Hepatocyte (in vitro differentiated cells): ENCODE results near the gene CDCA3. TPM values are rescaled to one million over a fixed set of nuclear protein-coding genes. Genes with fewer than 3 reads are reported as not detected.

Source experiments
- DNase-seq: peaks from one replicate; pipeline ENCODE4 v3.0.0-alpha.2; 2016; ENCODE audit warnings: low spot score
- H2AFZ ChIP-seq: fragments of 200-600 bp; sonication (generic); 2 replicates; pipeline ENCODE4 v1.6.0; 2016; ENCODE audit warnings: antibody characterized with exemption, mild to moderate bottlenecking
- H3K27ac ChIP-seq: fragments of 200-600 bp; sonication (generic); 2 replicates; pipeline ENCODE4 v1.5.1; 2016; ENCODE audit warnings: mild to moderate bottlenecking
- H3K27me3 ChIP-seq: fragments of 200-600 bp; sonication (generic); 2 replicates; pipeline ENCODE4 v1.6.1; 2016
- H3K36me3 ChIP-seq: fragments of 200-600 bp; sonication (generic); replicated peaks from 2 replicates; pipeline ENCODE4 v1.5.1; 2016; ENCODE audit warnings: low read depth; ENCODE audit not compliant: insufficient read depth
- H3K4me1 ChIP-seq: fragments of 200-600 bp; sonication (generic); 2 replicates; pipeline ENCODE4 v1.5.1; 2016; ENCODE audit warnings: mild to moderate bottlenecking, moderate library complexity; ENCODE audit not compliant: insufficient read depth
- H3K4me2 ChIP-seq: fragments of 200-600 bp; sonication (generic); 2 replicates; pipeline ENCODE4 v1.6.0; 2016
- H3K4me3 ChIP-seq: fragments of 200-600 bp; sonication (generic); 2 replicates; pipeline ENCODE4 v1.5.1; 2016; ENCODE audit warnings: mild to moderate bottlenecking
- H3K79me2 ChIP-seq: fragments of 200-600 bp; sonication (generic); 2 replicates; pipeline ENCODE4 v1.6.0; 2017; ENCODE audit warnings: mild to moderate bottlenecking
- H3K9me2 ChIP-seq: fragments of 200-600 bp; sonication (generic); replicated peaks from 2 replicates; pipeline ENCODE4 v1.6.0; 2017; ENCODE audit warnings: mild to moderate bottlenecking; ENCODE audit not compliant: insufficient read depth
- H3K9me3 ChIP-seq: fragments of 200-600 bp; sonication (generic); 2 replicates; pipeline ENCODE4 v1.5.1; 2016; ENCODE audit warnings: low read depth, mild to moderate bottlenecking
- H4K20me1 ChIP-seq: fragments of 200-600 bp; sonication (generic); 2 replicates; pipeline ENCODE4 v1.6.0; 2016; ENCODE audit warnings: mild to moderate bottlenecking; ENCODE audit not compliant: insufficient read depth, poor library complexity, severe bottlenecking
- EZH2 ChIP-seq: fragments of 200-600 bp; sonication (generic); IDR thresholded peaks from 2 replicates; pipeline ENCODE4 v1.6.1; 2016; ENCODE audit warnings: antibody characterized with exemption, mild to moderate bottlenecking, borderline replicate concordance
- EZH2phosphoT487 ChIP-seq: fragments of 200-600 bp; sonication (generic); IDR thresholded peaks from one replicate; pipeline ENCODE4 v1.6.1; 2018; ENCODE audit warnings: antibody characterized with exemption, mild to moderate bottlenecking, low read depth, moderate library complexity; ENCODE audit not compliant: unreplicated experiment, severe bottlenecking
- WGBS: methylation state at CpG from one replicate; pipeline ENCODE4 v1.1.6; 2016; ENCODE audit warnings: low lambda C conversion rate; ENCODE audit errors: missing lambda C conversion rate; 5-methylcytosine and 5-hydroxymethylcytosine counted together
- polyA plus RNA-seq: library from polyadenylated mRNA; unstranded; fragments of >200 nt; fragmentation: Nextera tagmentation; extraction: Ambion mirVana; gene quantifications from 2 replicates; pipeline ENCODE4 v1.2.1, GENCODE V29; 2016
- total RNA-seq: library from RNA; depleted of rRNA; stranded (reverse); fragments of >200 nt; gene quantifications from 2 replicates; pipeline ENCODE4 v1.2.3, GENCODE V29; 2014
- TF ChIP-seq, protein P1 (sequence below): fragments of 200-600 bp; sonication (generic); IDR thresholded peaks from 2 replicates; pipeline ENCODE4 v1.5.1; 2016; ENCODE audit warnings: antibody characterized with exemption, mild to moderate bottlenecking; ENCODE audit not compliant: poor library complexity

Gene CDCA3
- total and polyA plus RNA-seq, 2 experiments from 2014 or later, result 8.5 to 18.2 TPM

DNA sequence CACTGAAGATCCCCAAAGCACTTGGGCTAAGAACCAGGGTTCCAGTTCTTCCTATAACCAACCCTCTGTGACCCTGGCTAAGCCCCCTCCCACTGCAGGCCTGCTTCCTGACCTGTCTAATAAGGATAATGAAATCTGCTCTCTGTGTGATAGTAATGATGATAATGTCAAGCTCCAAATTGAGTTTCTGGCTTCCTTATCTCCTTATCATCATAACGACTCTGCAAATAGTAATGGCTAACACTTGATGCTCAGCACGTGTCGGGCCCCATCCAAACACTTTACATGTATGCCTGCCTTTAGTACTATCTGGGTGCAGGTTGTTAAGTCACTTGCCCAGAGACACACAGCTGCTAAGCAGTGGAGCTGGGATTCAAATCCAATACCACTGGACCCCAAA lies 34.5 kb downstream of the CDCA3 start:
- H2AFZ ChIP-seq, result no peak overlapping the region
- no peaks in the 10 kb centered on the region for H3K79me2 ChIP-seq

DNA sequence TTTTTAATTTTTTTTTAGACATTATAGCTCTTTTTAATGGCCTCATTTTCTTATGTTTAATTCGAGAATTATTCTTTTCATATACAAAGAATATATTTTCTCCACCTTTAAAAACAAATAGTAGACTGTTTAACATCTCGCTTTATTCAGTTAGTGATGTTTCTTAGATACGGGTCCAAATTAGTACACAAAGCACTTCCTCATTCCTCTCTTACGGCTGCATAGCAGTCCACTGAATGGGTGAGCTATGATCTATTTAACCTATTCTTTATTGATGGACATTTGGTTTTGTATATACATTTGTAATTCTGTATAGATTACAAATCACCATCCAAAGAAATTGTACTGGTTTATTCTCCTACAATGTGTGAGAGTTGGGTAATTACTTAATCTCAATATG lies 37.7 kb downstream of the CDCA3 start:
- TF ChIP-seq, protein P1, sequence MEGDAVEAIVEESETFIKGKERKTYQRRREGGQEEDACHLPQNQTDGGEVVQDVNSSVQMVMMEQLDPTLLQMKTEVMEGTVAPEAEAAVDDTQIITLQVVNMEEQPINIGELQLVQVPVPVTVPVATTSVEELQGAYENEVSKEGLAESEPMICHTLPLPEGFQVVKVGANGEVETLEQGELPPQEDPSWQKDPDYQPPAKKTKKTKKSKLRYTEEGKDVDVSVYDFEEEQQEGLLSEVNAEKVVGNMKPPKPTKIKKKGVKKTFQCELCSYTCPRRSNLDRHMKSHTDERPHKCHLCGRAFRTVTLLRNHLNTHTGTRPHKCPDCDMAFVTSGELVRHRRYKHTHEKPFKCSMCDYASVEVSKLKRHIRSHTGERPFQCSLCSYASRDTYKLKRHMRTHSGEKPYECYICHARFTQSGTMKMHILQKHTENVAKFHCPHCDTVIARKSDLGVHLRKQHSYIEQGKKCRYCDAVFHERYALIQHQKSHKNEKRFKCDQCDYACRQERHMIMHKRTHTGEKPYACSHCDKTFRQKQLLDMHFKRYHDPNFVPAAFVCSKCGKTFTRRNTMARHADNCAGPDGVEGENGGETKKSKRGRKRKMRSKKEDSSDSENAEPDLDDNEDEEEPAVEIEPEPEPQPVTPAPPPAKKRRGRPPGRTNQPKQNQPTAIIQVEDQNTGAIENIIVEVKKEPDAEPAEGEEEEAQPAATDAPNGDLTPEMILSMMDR, result no peak
- TF ChIP-seq EZH2phosphoT487 (no peak), EZH2 (no peak)
- no peak overlapping the region for H3K27ac ChIP-seq
- WGBS, result 71% methylated on average over 4 of the region's 4 CpGs
- H3K36me3 ChIP-seq, result no peaks in the 10 kb centered on the region
- no peak overlapping the region for H3K4me2 ChIP-seq
- no peaks in the 10 kb centered on the region for H3K9me3 ChIP-seq
- DNase-seq, result no peak
- no peak overlapping the region for H2AFZ ChIP-seq
- no peaks in the 10 kb centered on the region for H3K9me2 ChIP-seq
- H3K79me2 ChIP-seq, result no peaks in the 10 kb centered on the region
- H3K27me3 ChIP-seq, result no peaks in the 10 kb centered on the region
- H4K20me1 ChIP-seq, result no peaks in the 10 kb centered on the region
- H3K4me3 ChIP-seq, result no peak overlapping the region
- no peaks in the 10 kb centered on the region for H3K4me1 ChIP-seq

More for the DNA sequence above, 34.5 kb downstream of the CDCA3 start:
- H3K4me1 ChIP-seq, result peaks cover 10% of the 10 kb centered on the region
- H4K20me1 ChIP-seq, result no peaks in the 10 kb centered on the region
- H3K27ac ChIP-seq, result no peak overlapping the region
- 40% methylated on average over 3 of the region's 3 CpGs for WGBS
- H3K4me3 ChIP-seq, result no peak overlapping the region
- H3K9me3 ChIP-seq, result no peaks in the 10 kb centered on the region
- no peaks in the 10 kb centered on the region for H3K27me3 ChIP-seq
- no peak for DNase-seq
- no peak overlapping the region for H3K4me2 ChIP-seq
- no peaks in the 10 kb centered on the region for H3K9me2 ChIP-seq
- no peaks in the 10 kb centered on the region for H3K36me3 ChIP-seq
- no peak for TF ChIP-seq EZH2phosphoT487
- no peak for TF ChIP-seq EZH2
- TF ChIP-seq, protein P1, result no peak

DNA sequence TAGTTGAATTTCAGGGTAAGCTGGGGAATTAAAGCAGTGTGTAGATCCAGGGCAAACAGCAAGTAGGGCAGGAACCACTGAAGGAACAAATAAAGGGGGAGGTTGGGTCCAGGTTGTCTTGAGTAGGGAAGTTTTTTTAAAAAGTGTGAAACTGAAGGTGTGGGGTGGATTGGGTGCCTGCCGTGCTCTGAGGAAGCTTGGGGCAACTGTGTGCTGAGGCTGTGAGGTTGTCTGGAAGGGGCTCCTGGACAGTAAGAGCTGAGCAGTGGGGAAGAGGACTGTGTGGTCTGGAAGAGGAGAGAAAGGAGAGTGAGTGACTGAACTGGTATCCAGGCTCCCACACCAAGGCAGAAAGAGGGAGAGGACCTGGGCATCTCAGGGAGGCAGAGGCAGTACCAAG lies 40.3 kb downstream of the CDCA3 start:
- Histone ChIP-seq H3K4me3 (no peak overlapping the region), H2AFZ (no peak overlapping the region), H3K79me2 (no peaks in the 10 kb centered on the region), H3K9me2 (no peaks in the 10 kb centered on the region), H3K4me2 (no peak overlapping the region), H3K36me3 (no peaks in the 10 kb centered on the region), H3K4me1 (no peaks in the 10 kb centered on the region), H3K9me3 (no peaks in the 10 kb centered on the region), H3K27ac (no peak overlapping the region), H4K20me1 (no peaks in the 10 kb centered on the region), H3K27me3 (no peaks in the 10 kb centered on the region)
- no peak for TF ChIP-seq EZH2
- no peak for TF ChIP-seq EZH2phosphoT487
- TF ChIP-seq, protein P1, result no peak
- no peak for DNase-seq
- 56% methylated on average over 1 of the region's 1 CpG for WGBS

DNA sequence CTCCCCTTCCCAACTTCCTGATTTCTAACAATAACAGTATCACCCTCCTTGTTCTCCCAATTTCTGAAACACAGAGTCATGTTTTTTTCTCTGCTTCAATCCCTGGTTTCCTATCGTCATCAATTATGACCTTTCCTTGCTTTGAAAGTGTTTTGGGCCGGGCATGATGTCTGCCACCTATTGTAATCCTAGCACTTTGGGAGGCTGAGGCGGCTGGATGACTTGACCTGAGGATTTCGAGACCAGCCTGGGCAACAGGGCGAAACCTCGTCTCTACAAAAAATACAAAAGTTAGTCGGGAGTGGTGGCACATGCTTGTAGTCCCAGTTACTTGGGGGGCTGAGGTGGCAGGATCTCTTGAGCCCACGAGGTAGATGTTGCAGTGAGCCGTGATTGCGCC lies 42.0 kb downstream of the CDCA3 start:
- TF ChIP-seq EZH2 (no peak), EZH2phosphoT487 (no peak)
- TF ChIP-seq, protein P1, result no peak
- H2AFZ ChIP-seq, result no peak overlapping the region
- no peak overlapping the region for H3K4me2 ChIP-seq
- H4K20me1 ChIP-seq, result no peaks in the 10 kb centered on the region
- no peak overlapping the region for H3K4me3 ChIP-seq
- 77% methylated on average over 10 of the region's 10 CpGs for WGBS
- no peaks in the 10 kb centered on the region for H3K36me3 ChIP-seq
- H3K27me3 ChIP-seq, result no peaks in the 10 kb centered on the region
- H3K9me3 ChIP-seq, result no peaks in the 10 kb centered on the region
- DNase-seq, result no peak
- no peak overlapping the region for H3K27ac ChIP-seq
- H3K9me2 ChIP-seq, result no peaks in the 10 kb centered on the region
- H3K4me1 ChIP-seq, result no peaks in the 10 kb centered on the region
- H3K79me2 ChIP-seq, result no peaks in the 10 kb centered on the region
